GM19240 (cell line): ENCODE results near the gene GP5.

Experiments
- DNase-seq: peaks from one replicate; pipeline ENCODE4 v3.0.0; 2011; ENCODE audit warnings: low spot score; ENCODE audit not compliant: insufficient read length

GP5 gene

DNA sequence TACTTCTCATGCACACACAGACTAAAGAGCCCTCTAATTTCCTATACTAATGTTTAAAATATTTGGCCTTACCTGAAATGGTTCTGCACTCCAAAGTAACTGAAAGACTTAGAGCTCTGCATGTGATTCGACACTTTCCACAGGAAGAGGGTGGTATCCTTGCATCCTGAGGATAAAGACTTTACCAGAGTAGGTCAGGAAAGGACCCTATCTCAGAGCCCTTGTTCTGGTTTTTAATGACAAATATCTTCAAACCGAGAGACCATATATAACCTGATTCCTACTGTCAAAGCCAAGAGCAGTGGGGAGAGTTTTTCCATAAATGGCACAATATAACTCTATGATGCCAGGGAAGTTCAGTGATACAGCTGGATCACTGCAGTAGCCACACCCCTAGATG is at the start of gene GP5:
GP5 (minus strand) TSS at position 101 of the 400 bp plus-strand sequence. CDS start 984 bp downstream, outside the sequence.
- no peak for DNase-seq

GRCh38 chr3:194447657-194448056 is 48.6 kb upstream of the GP5 start:
- DNase-seq, result no peak

- no peak for DNase-seq
Observed at GRCh38 chr3:194447161-194447560, 48.1 kb upstream of the GP5 start.

DNA sequence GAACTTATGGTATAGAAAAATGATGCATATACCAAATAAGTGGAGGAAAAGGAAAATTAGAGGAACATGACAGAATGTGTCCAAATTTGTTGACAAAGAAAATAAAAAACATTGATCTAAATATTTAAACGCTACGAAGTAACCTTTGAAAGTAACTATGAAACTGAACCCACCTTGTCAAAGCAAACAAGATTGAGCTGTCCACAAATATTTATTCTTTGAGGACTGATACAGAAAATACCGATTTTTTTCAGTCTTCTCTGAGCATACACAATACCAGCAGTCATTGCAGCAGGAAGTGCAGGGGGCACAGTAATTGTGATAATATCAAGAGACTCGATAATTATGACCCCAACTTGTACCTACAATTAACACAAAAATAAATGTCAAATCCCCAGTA is 47.7 kb upstream of the GP5 start:
- no peak for DNase-seq

DNA sequence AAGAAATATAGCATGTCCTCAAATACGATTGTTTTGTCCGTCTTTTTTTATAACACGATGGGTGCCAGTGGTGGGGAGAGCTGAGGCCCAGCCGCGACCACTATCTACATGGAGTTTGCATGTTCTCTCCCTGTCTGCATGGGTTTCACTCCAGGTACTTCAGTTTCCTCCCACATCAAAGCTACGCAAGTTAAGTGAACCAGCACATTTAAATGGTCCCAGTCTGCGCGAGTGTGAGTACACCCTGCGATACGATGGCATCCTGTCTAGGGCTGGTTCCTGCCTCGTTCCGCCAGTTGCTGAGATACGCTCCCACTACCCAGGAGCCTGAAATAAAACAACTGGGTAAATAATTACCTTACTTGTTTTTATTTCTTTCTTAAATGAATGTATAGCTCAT is 47.1 kb upstream of the GP5 start:
- DNase-seq, result no peak

DNA sequence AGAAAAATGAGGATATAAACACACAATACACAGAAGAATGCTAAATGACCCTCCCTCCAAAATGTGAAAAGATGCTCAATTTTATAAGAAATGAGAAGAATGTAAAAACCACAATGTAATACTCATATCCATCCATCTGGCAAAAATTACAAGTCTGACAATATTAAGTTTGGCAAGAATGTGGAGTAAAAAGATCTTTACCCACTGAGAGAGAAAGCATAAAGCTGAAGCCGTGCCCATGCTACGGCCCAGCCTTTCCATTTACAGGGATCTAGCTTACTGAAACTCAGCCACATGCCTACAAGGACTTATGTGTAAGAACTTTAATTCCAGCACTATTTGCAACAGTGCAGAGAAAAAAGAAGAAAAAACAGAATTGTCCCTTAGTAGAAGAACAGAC is 44.8 kb upstream of the GP5 start:
- DNase-seq, result no peak

DNA sequence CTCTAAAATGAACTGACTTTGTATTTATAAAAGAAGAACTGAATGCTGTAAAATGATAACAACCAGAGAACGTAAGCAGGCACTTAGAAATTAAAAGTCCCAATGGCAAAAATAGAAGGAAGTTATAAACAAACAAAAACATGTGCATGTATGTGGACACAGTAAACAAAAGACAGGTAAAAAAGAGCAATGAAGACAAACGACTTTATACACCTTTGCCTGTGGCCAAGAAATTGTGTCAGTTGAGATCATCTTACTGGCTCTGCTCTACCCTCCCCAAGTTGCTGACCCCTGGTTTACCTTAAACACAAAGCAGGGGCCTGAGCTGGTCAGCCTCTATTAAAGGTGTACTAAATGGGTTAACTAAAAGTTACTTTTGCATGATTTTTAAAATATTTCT is 41.7 kb upstream of the GP5 start:
- DNase-seq, result no peak

GRCh38 chr3:194439881-194440550 is 41.0 kb upstream of the GP5 start:
- no peak for DNase-seq

- DNase-seq, result no peak
Observed at GRCh38 chr3:194434503-194434902, 35.4 kb upstream of the GP5 start.

GRCh38 chr3:194431554-194431953 is 32.5 kb upstream of the GP5 start:
- DNase-seq, result no peak

- DNase-seq, result no peak
Observed at GRCh38 chr3:194425399-194425798, 26.3 kb upstream of the GP5 start.

DNA sequence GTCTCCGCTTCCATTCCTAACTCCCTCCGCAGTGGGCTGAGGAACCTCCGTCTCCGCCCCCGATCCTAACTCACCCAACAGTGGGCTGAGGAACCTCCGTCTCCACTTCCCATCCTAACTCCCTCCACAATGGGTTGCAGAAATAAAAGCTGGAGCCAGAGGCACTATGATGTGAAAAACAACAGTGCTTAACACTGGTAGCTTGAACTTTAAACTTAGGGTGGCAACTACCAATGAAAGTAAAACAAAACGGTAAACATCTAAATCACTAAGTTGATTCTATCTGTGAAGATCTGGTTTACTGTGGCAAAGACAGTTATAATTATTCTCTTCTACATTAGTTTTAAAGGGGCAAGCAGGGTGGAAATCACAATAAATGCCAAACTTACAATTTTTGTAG is 25.9 kb upstream of the GP5 start:
- DNase-seq, result no peak

- no peak for DNase-seq
Observed at GRCh38 chr3:194424373-194424772, 25.3 kb upstream of the GP5 start.

GRCh38 chr3:194423317-194423716 is 24.3 kb upstream of the GP5 start:
- no peak for DNase-seq

GRCh38 chr3:194422188-194422587 is 23.1 kb upstream of the GP5 start:
- DNase-seq, result no peak

- DNase-seq, result no peak
Observed at GRCh38 chr3:194418671-194419070, 19.6 kb upstream of the GP5 start.

DNA sequence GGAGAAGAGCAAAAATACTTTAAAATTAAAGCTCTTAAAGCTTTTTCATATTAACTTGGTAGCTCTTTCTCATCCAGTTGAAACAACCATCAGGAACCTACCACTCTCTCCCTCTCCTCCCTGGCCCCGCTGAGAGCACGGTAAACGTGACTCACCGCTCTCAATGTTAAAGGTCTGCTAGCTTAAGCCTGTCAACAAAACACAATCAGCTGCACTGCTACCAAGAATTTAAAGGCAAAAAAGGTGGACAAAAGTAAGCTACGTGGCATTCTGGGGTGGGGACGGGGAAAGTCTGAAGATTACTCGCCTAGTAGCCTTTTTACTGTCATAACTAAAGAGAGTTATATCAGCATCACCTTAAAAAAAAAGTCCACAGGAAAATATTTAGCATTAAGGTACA is 8.4 kb upstream of the GP5 start:
- no peak for DNase-seq

DNA sequence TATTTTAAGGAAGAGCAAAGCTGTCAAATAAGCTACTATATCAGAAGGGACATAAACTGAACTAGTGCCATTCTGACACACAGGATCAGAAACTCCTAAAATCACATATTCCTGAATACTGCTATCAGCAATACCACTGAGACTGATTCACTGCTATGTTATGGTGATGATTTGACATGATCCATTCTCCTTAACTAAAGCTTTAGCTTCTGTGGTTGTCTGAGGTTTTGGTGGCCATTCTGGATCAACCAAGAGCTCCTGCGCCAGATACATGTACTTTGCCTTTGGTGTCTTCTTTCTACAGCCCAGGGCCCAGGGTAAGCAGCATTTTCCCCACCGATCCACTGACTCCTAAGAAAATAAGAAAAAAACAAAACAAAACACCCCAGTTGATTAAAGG is 6.7 kb upstream of the GP5 start:
- no peak for DNase-seq

DNA sequence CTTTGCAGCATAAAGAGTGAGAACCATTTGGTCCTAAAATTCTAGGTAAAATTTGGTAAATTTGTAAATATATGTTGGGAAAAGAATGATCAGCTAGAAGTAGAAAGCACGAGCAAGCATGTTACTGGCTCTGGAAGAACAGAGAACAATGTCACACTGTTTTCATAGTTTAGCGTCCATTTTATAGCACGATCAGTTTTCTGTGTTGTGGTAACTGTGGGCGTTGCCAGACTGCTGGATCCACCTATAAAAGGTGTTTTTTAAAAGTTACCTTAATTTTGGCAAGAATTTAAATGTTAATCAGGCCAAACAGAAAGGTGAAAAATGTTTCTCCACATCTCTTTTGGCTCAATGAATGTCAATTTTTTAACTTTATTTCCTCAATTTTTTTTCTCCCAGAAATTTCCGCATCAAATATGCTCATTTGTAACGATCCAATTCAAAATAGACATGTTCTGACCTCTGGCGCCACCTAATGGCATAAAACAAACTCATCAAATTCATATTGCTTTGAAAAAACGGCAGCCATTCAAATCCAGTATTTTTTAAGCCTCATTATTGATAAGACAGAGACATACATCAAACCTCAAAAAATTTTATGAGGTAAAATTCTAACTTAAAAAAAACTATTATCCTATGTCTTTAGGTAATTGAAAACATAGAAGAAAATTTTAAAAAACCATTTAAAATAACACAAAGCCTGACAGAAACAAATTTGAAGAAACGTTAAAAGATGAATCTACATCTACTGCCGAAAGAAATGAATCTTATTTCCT is 5.5 kb upstream of the GP5 start:
- DNase-seq, result no peak

DNA sequence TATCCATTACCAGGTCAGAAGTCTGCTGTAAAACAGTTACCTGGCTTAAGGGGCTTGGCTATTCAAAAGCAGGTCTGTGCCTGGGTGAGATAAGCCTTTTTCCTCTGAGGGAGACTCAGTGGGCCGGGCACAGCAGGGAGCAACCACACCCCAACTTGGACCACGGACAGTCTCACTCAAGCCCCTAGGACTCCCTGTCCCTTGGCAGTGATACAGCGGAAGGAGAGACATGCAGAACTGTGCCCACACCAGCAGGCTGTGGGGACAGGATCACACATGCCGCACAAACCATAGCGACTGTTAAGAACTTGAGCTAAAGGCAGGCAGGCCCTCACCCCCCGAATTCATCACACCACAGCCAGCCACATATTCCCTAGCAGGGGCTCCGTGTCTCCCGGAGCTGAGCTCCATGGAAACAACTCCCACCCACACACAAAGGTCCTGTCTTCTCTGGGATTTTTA is 2.8 kb upstream of the GP5 start:
- no peak for DNase-seq

GRCh38 chr3:194401346-194401745 is 2.3 kb upstream of the GP5 start:
- no peak for DNase-seq

DNA sequence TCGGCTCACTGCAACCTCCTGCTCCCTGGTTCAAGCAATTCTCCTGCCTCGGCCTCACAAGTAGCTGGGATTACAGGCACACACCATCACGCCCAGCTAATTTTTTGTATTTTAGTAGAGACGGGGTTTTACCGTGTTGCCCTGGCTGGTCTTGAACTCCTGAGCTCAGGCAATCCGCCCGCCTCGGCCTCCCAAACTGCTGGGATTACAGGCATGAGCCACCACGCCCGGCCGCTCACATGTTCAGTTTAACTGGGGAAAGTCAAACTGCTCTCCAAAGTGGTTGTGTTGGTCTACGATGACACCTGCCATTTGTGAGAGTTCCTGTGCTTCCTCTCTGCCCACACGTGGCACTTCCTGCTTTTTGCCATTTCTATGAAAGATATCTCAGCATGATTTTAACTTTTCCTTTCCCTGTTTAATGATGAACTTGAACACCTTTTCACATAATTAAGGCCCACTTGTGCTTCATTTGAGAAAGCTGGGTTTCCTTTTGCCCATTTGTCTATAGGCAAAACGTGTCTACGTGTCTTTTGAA is 877 bp upstream of the GP5 start:
- DNase-seq, result no peak
